ENCODE data around the gene PRSS2. TPM values are rescaled to one million over a fixed set of nuclear protein-coding genes. Genes with fewer than 3 reads are reported as not detected.

The PRSS2 gene
- total and polyA plus RNA-seq, 4 donors, result 0.21 TPM; not detected in 3

DNA sequence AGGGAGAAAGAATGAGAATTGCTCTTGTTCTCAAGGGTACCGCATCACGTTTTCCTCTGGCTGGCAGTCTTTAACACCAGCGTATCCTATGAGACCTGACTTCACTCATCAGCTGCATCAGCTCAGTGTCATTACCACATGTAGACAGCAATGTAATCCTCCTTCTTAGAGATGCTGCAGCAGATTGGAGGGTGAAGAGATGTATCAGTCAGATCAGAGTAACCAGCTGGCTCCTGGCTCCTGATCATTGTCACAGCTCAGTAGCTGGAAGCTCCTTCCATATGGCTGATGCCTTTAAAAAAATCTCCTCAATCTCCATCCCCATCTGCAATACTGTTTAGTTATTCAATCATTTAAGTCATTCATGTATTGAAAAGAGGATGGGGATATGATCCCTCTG lies 44.4 kb downstream of the PRSS2 start:
- TF ChIP-seq TAF1 (conservative IDR thresholded peaks at IDR 0.05) (no peak), SP1 (IDR thresholded peaks at IDR 0.05) (no peak), ZBTB33 (IDR thresholded peaks at IDR 0.05) (no peak), REST (IDR thresholded peaks at IDR 0.05) (no peak), HNF4A (conservative IDR thresholded peaks at IDR 0.05) (no peak), FOXA1 (IDR thresholded peaks at IDR 0.05) (no peak), EGR1 (IDR thresholded peaks at IDR 0.05; ENCODE audit: low read depth in 2 of 2) (no peak), GABPA (IDR thresholded peaks at IDR 0.05 in 1 of 2, conservative IDR thresholded peaks at IDR 0.05 in 1 of 2) (no peak), HNF4G (IDR thresholded peaks at IDR 0.05) (no peak), FOXA2 (IDR thresholded peaks at IDR 0.05) (no peak), YY1 (IDR thresholded peaks at IDR 0.05) (no peak), NR2F2 (IDR thresholded peaks at IDR 0.05) (no peak), RAD21 (IDR thresholded peaks at IDR 0.05) (no peak), JUND (IDR thresholded peaks at IDR 0.05) (no peak), RXRA (IDR thresholded peaks at IDR 0.05) (no peak), ATF3 (IDR thresholded peaks at IDR 0.05) (no peak)
- TF ChIP-seq, protein P1, sequence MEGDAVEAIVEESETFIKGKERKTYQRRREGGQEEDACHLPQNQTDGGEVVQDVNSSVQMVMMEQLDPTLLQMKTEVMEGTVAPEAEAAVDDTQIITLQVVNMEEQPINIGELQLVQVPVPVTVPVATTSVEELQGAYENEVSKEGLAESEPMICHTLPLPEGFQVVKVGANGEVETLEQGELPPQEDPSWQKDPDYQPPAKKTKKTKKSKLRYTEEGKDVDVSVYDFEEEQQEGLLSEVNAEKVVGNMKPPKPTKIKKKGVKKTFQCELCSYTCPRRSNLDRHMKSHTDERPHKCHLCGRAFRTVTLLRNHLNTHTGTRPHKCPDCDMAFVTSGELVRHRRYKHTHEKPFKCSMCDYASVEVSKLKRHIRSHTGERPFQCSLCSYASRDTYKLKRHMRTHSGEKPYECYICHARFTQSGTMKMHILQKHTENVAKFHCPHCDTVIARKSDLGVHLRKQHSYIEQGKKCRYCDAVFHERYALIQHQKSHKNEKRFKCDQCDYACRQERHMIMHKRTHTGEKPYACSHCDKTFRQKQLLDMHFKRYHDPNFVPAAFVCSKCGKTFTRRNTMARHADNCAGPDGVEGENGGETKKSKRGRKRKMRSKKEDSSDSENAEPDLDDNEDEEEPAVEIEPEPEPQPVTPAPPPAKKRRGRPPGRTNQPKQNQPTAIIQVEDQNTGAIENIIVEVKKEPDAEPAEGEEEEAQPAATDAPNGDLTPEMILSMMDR (IDR thresholded peaks at IDR 0.05; ENCODE audit: low read depth, low read length, missing input control), result no peak
- TF ChIP-seq, protein P2, sequence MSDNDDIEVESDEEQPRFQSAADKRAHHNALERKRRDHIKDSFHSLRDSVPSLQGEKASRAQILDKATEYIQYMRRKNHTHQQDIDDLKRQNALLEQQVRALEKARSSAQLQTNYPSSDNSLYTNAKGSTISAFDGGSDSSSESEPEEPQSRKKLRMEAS (IDR thresholded peaks at IDR 0.05), result no peak
- peaks cover 0 to 12% (median 5%) of the 10 kb centered on the region in 4 donors for H3K27me3 ChIP-seq (ENCODE audit: control insufficient read depth in 4 of 4, insufficient read depth in 4 of 4, low read length in 3 of 4)
- H3K9ac ChIP-seq (ENCODE audit: low read depth in 1 of 2, low read length in 2 of 2), result no peak overlapping the region
- DNase-seq (ENCODE audit: low spot score), result no peak
- H3K36me3 ChIP-seq (ENCODE audit: control insufficient read depth in 4 of 4, insufficient read depth in 3 of 4, low read depth in 1 of 4, low read length in 3 of 4), result no peaks in the 10 kb centered on the region
- H3K27ac ChIP-seq (ENCODE audit: low read depth in 1 of 2, low read length in 2 of 2), result no peak overlapping the region
- H3K4me1 ChIP-seq (ENCODE audit: control insufficient read depth in 4 of 4, insufficient read depth in 4 of 4, low read length in 3 of 4), result no peaks in the 10 kb centered on the region
- no peaks in the 10 kb centered on the region for H3K9me3 ChIP-seq (ENCODE audit: control insufficient read depth in 4 of 4, low read length in 3 of 4)
- WGBS, result 79% methylated on average over 3 of the region's 3 CpGs
- no peak overlapping the region for H3K4me3 ChIP-seq (ENCODE audit: low read depth in 1 of 3, low read length in 3 of 3)
